Forelimb muscle (tissue), 1 donor: ENCODE results near the gene EOLA2. TPM values are rescaled to one million over a fixed set of nuclear protein-coding genes. Genes with fewer than 3 reads are reported as not detected.
"Not testable (repeated sequence)": the region's sequence is repeated elsewhere in the genome, so short reads cannot be mapped to it uniquely, and the experiment has no call there.

ENCODE experiments used
- DNase-seq: peaks from one replicate; pipeline ENCODE4 v3.0.0-alpha.2; 2013; ENCODE audit warnings: low read depth
- polyA plus RNA-seq: library from polyadenylated mRNA; unstranded; fragments of 120-200 nt; gene quantifications from one replicate; pipeline ENCODE4 v1.2.1, GENCODE V29; 2013; ENCODE audit not compliant: insufficient read length

The EOLA2 gene
- polyA plus RNA-seq, 1 donor: 22.6 TPM

GRCh38 chrX:149932970-149933369 lies 5.3 kb downstream of the EOLA2 start:
- DNase-seq: not testable (repeated sequence)

GRCh38 chrX:149932150-149932549 lies 6.1 kb downstream of the EOLA2 start:
- DNase-seq: not testable (repeated sequence)

GRCh38 chrX:149931355-149931754 lies 6.9 kb downstream of the EOLA2 start:
- DNase-seq: not testable (repeated sequence)

- not testable (repeated sequence) for DNase-seq
Measured at GRCh38 chrX:149929400-149929799, 8.9 kb downstream of the EOLA2 start, which contains the start of gene HSFX4. Gene HSFX4, plus strand, starts transcription at chrX:149929573. Its CDS starts 72 bp downstream, at chrX:149929645.

- DNase-seq: not testable (repeated sequence)
Measured at GRCh38 chrX:149928635-149929034, 9.7 kb downstream of the EOLA2 start.

GRCh38 chrX:149927964-149928258 lies 10.4 kb downstream of the EOLA2 start:
- not testable (repeated sequence) for DNase-seq

GRCh38 chrX:149927245-149927963 lies 10.9 kb downstream of the EOLA2 start:
- DNase-seq: not testable (repeated sequence)

GRCh38 chrX:149924434-149924833 lies 13.9 kb downstream of the EOLA2 start:
- not testable (repeated sequence) for DNase-seq

- DNase-seq: not testable (repeated sequence)
Measured at GRCh38 chrX:149923836-149924235, 14.5 kb downstream of the EOLA2 start.

- DNase-seq: no peak
Measured at GRCh38 chrX:149916745-149917392, 21.4 kb downstream of the EOLA2 start.

- DNase-seq: no peak
Measured at GRCh38 chrX:149910178-149910695, 28.1 kb downstream of the EOLA2 start.

GRCh38 chrX:149909324-149910177 lies 28.7 kb downstream of the EOLA2 start:
- no peak for DNase-seq

- no peak for DNase-seq
Measured at GRCh38 chrX:149908727-149909126, 29.6 kb downstream of the EOLA2 start.

- no peak for DNase-seq
Measured at GRCh38 chrX:149908308-149908707, 30.0 kb downstream of the EOLA2 start.

GRCh38 chrX:149903889-149904748 lies 34.2 kb downstream of the EOLA2 start:
- DNase-seq: no peak

- no peak for DNase-seq
Measured at GRCh38 chrX:149898554-149898953, 39.7 kb downstream of the EOLA2 start.

- not testable (repeated sequence) for DNase-seq
Measured at GRCh38 chrX:149890828-149891227, 47.5 kb downstream of the EOLA2 start.
